Astrocyte (in vitro differentiated cells and primary cell): ENCODE results near the gene CORIN. TPM values are rescaled to one million over a fixed set of nuclear protein-coding genes. Genes with fewer than 3 reads are reported as not detected.

Experiments used
- DNase-seq: peaks from one replicate; pipeline ENCODE4 v3.0.0-alpha.2; 2010; ENCODE audit warnings: low read depth
- FAIRE-seq: peaks from 2 replicates; lab custom pipeline; 2011; peaks lifted over from hg19 to GRCh38; lab: Jason Lieb, UNC
- H2AFZ ChIP-seq: 2 replicates; pipeline ENCODE4 v1.6.0; 2012; ENCODE audit warnings: low read depth, low read length, inconsistent platforms
- H3K27ac ChIP-seq: 2 replicates; pipeline ENCODE4 v1.5.1; 2011; ENCODE audit warnings: low read depth, low read length, inconsistent platforms
- H3K27me3 ChIP-seq: 2 replicates; pipeline ENCODE4 v1.6.0; 2011; ENCODE audit warnings: low read length, inconsistent platforms; ENCODE audit not compliant: insufficient read depth
- H3K36me3 ChIP-seq: 2 replicates; pipeline ENCODE4 v1.5.1; 2011; ENCODE audit warnings: low read length, inconsistent platforms; ENCODE audit not compliant: insufficient read depth
- H3K4me1 ChIP-seq: 2 replicates; pipeline ENCODE4 v1.5.1; 2011; ENCODE audit warnings: low read length, inconsistent platforms; ENCODE audit not compliant: insufficient read depth
- H3K4me2 ChIP-seq: 2 replicates; pipeline ENCODE4 v1.6.0; 2012; ENCODE audit warnings: low read length, inconsistent platforms
- H3K4me3 ChIP-seq: 2 replicates; pipeline ENCODE4 v1.5.1; 2011; ENCODE audit warnings: low read depth, mild to moderate bottlenecking, low read length, inconsistent platforms; ENCODE audit not compliant: insufficient read depth
- H3K79me2 ChIP-seq: 2 replicates; pipeline ENCODE4 v1.6.0; 2012; ENCODE audit warnings: mild to moderate bottlenecking, low read length, inconsistent platforms; ENCODE audit not compliant: insufficient read depth
- H3K9ac ChIP-seq: 2 replicates; pipeline ENCODE4 v1.6.0; 2012; ENCODE audit warnings: mild to moderate bottlenecking, low read length, inconsistent platforms
- H3K9me3 ChIP-seq: 2 replicates; pipeline ENCODE4 v1.5.1; 2012; ENCODE audit warnings: low read depth, mild to moderate bottlenecking, low read length, inconsistent platforms; ENCODE audit not compliant: insufficient read depth
- H4K20me1 ChIP-seq: 2 replicates; pipeline ENCODE4 v1.6.0; 2012; ENCODE audit warnings: low read length, inconsistent platforms; ENCODE audit not compliant: insufficient read depth
- H3K27ac Mint-ChIP-seq: one replicate; pipeline ENCODE4 v1.8.0; 2021; ENCODE audit warnings: mild to moderate bottlenecking, mixed read lengths; ENCODE audit not compliant: unreplicated experiment
- H3K27me3 Mint-ChIP-seq: one replicate; pipeline ENCODE4 v1.8.0; 2021; ENCODE audit warnings: low read depth, mixed read lengths; ENCODE audit not compliant: unreplicated experiment
- H3K36me3 Mint-ChIP-seq: one replicate; pipeline ENCODE4 v1.8.0; 2021; ENCODE audit warnings: low read depth, mixed read lengths; ENCODE audit not compliant: unreplicated experiment
- H3K4me1 Mint-ChIP-seq: one replicate; pipeline ENCODE4 v1.8.0; 2021; ENCODE audit warnings: low read depth, mixed read lengths; ENCODE audit not compliant: unreplicated experiment
- H3K4me3 Mint-ChIP-seq: one replicate; pipeline ENCODE4 v1.8.0; 2021; ENCODE audit warnings: mild to moderate bottlenecking, moderate library complexity, mixed read lengths; ENCODE audit not compliant: unreplicated experiment
- H3K9me3 Mint-ChIP-seq: one replicate; pipeline ENCODE4 v1.8.0; 2021; ENCODE audit warnings: mild to moderate bottlenecking, mixed read lengths; ENCODE audit not compliant: unreplicated experiment
- CTCF ChIP-seq: IDR thresholded peaks from 2 replicates; pipeline ENCODE4 v1.5.1; 2011; ENCODE audit warnings: low read depth, mild to moderate bottlenecking, inconsistent platforms, low read length, moderate library complexity; ENCODE audit not compliant: insufficient read depth
- EZH2 ChIP-seq: IDR thresholded peaks from 2 replicates; pipeline ENCODE4 v1.6.1; 2012; ENCODE audit warnings: mild to moderate bottlenecking, low read length, inconsistent platforms; ENCODE audit not compliant: insufficient read depth
- total RNA-seq: library from RNA; stranded (reverse); gene quantifications from 2 replicates; pipeline ENCODE4 v1.2.1, GENCODE V29; 2021

CORIN gene
- total RNA-seq, 1 donor from 2014 or later = 0.20 TPM

DNA sequence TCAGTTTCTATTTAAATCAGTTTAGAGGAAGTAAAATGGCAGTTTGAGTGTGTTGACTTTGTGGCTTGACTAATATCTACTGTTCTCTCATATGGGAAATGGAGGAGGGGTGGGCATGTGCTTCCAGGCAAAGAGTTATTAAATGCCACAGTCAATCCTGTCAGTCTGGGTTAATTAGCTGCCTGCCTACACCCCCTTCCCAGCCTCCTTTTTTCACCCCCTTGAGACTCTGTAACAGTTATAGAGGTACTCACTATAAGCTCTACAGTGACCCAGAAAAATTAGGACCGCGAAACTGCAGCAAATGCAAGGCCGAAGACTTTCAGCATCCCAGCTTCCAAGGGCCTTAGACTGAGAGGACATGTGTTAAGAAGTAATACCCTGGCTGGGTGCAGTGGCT is 165.2 kb downstream of the CORIN start:
- Histone ChIP-seq H3K4me3 (no peak overlapping the region), H3K9ac (no peak overlapping the region), H3K4me1 (no peaks in the 10 kb centered on the region), H2AFZ (no peak overlapping the region), H3K27me3 (peaks cover 3% of the 10 kb centered on the region), H3K27ac (no peak overlapping the region), H3K4me2 (no peak overlapping the region), H4K20me1 (no peaks in the 10 kb centered on the region), H3K36me3 (no peaks in the 10 kb centered on the region), H3K79me2 (no peaks in the 10 kb centered on the region), H3K9me3 (no peaks in the 10 kb centered on the region)
- TF ChIP-seq CTCF = no peak
- no peak for TF ChIP-seq EZH2
- no peak overlapping the region for H3K27ac Mint-ChIP-seq
- FAIRE-seq = no peak
- no peaks in the 10 kb centered on the region for H3K36me3 Mint-ChIP-seq
- peaks cover 3% of the 10 kb centered on the region for H3K9me3 Mint-ChIP-seq
- H3K4me3 Mint-ChIP-seq = no peak overlapping the region
- no peak for DNase-seq
- no peaks in the 10 kb centered on the region for H3K27me3 Mint-ChIP-seq
- H3K4me1 Mint-ChIP-seq = peaks cover 9% of the 10 kb centered on the region

- no peaks in the 10 kb centered on the region for H3K79me2 ChIP-seq
- H3K9me3 ChIP-seq = no peaks in the 10 kb centered on the region
- FAIRE-seq (no peak), DNase-seq (peak; percentile 14)
- Mint-ChIP-seq H3K36me3 (no peaks in the 10 kb centered on the region), H3K4me3 (no peak overlapping the region), H3K27me3 (peaks cover 3% of the 10 kb centered on the region), H3K27ac (no peak overlapping the region), H3K9me3 (peaks cover 3% of the 10 kb centered on the region), H3K4me1 (peaks cover 9% of the 10 kb centered on the region)
- no peaks in the 10 kb centered on the region for H3K4me1 ChIP-seq
- H2AFZ ChIP-seq = no peak overlapping the region
- no peak for TF ChIP-seq EZH2
- no peak for TF ChIP-seq CTCF
- H3K9ac ChIP-seq = no peak overlapping the region
- no peak overlapping the region for H3K27ac ChIP-seq
- H3K36me3 ChIP-seq = no peaks in the 10 kb centered on the region
- no peaks in the 10 kb centered on the region for H4K20me1 ChIP-seq
- no peak overlapping the region for H3K4me3 ChIP-seq
- peaks cover 3% of the 10 kb centered on the region for H3K27me3 ChIP-seq
- no peak overlapping the region for H3K4me2 ChIP-seq
Observed at GRCh38 chr4:47669946-47670345, 167.9 kb downstream of the CORIN start.

DNA sequence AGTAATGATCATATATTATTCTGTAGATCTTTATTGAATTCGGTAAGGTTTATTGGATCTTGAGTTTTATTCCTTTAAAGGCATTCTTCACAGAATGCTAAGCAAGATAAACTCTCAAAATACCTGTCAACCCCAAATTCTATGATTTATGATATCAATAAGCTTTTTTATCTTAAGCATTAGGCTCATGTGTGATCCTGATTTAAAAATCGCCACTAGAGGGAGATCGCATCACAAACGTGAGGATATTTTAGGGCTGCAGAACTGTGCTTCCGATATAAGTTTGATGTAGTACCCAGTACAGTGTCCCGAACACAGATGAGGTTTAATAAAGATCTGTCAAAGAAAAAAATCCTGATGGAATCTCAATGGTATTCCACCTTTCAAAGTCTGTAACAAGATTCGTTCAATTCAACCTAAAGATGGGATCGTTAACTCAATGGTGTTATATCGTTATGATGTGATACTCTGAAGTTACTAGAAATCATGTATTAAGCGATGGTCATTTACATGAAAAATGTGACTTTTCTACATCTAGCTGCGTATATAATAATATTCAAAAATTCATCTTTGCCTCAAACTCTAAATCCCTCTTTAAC is 169.0 kb downstream of the CORIN start:
- peak; percentile 36 for DNase-seq

More for the DNA sequence above, 169.0 kb downstream of the CORIN start:
- peaks cover 3% of the 10 kb centered on the region for H3K27me3 Mint-ChIP-seq
- FAIRE-seq = peak; percentile 82
- Histone ChIP-seq H2AFZ (no peak overlapping the region), H3K27me3 (peaks cover 3% of the 10 kb centered on the region), H3K9me3 (no peaks in the 10 kb centered on the region), H3K4me3 (no peak overlapping the region), H3K27ac (no peak overlapping the region), H4K20me1 (no peaks in the 10 kb centered on the region), H3K79me2 (no peaks in the 10 kb centered on the region), H3K9ac (no peak overlapping the region), H3K36me3 (no peaks in the 10 kb centered on the region), H3K4me2 (peak overlapping the region; percentile 29), H3K4me1 (no peaks in the 10 kb centered on the region)
- no peaks in the 10 kb centered on the region for H3K36me3 Mint-ChIP-seq
- peaks cover 3% of the 10 kb centered on the region for H3K9me3 Mint-ChIP-seq
- H3K4me3 Mint-ChIP-seq = no peak overlapping the region
- TF ChIP-seq CTCF (peak; percentile 61), EZH2 (no peak)
- peaks cover 5% of the 10 kb centered on the region for H3K4me1 Mint-ChIP-seq
- H3K27ac Mint-ChIP-seq = no peak overlapping the region
